Neural cell (in vitro differentiated cells): ENCODE data around the gene KRT82. TPM values are rescaled to one million over a fixed set of nuclear protein-coding genes. Genes with fewer than 3 reads are reported as not detected.

Source experiments
- H2AFZ ChIP-seq: fragments of 200-600, 300-800 bp; sonication (generic), shearing (Covaris generic); 2 replicates; pipeline ENCODE4 v1.6.0; 2014; ENCODE audit warnings: low read depth, mild to moderate bottlenecking, antibody characterized with exemption, low read length, moderate library complexity
- H3F3A ChIP-seq: fragments of 200-600 bp; shearing (Covaris generic); 2 replicates; pipeline ENCODE4 v1.6.1; 2016; ENCODE audit warnings: mild to moderate bottlenecking, moderate library complexity, mixed read lengths, antibody characterized with exemption, low read length; ENCODE audit not compliant: insufficient read depth, poor library complexity, severe bottlenecking
- H3K27ac ChIP-seq: fragments of 200-600, 300-800 bp; sonication (generic), shearing (Covaris generic); 2 replicates; pipeline ENCODE4 v1.5.1; 2014; ENCODE audit warnings: mild to moderate bottlenecking, low read length, moderate library complexity
- H3K27me3 ChIP-seq: fragments of 300-800, 200-600 bp; sonication (generic), shearing (Covaris generic); 2 replicates; pipeline ENCODE4 v1.6.0; 2014; ENCODE audit warnings: mild to moderate bottlenecking, low read depth, low read length, moderate library complexity; ENCODE audit not compliant: insufficient read depth
- H3K36me3 ChIP-seq: fragments of 300-800, 200-600 bp; sonication (generic), shearing (Covaris generic); 2 replicates; pipeline ENCODE4 v1.5.1; 2014; ENCODE audit warnings: mild to moderate bottlenecking, antibody characterized with exemption, low read length, moderate library complexity; ENCODE audit not compliant: insufficient read depth
- H3K4me2 ChIP-seq: fragments of 300-800, 200-600 bp; sonication (generic), shearing (Covaris generic); 2 replicates; pipeline ENCODE4 v1.6.0; 2014; ENCODE audit warnings: mild to moderate bottlenecking, low read length
- H3K4me3 ChIP-seq: fragments of 300-800, 200-600 bp; sonication (generic), shearing (Covaris generic); 2 replicates; pipeline ENCODE4 v1.5.1; 2014; ENCODE audit warnings: mild to moderate bottlenecking, low read length, moderate library complexity
- H3K79me2 ChIP-seq: fragments of 200-600 bp; shearing (Covaris generic); replicated peaks from 2 replicates; pipeline ENCODE4 v1.6.0; 2014; ENCODE audit warnings: mild to moderate bottlenecking, low read length, moderate library complexity; ENCODE audit not compliant: insufficient read depth
- H3K9ac ChIP-seq: fragments of 300-800, 200-600 bp; sonication (generic), shearing (Covaris generic); 2 replicates; pipeline ENCODE4 v1.6.1; 2016; ENCODE audit warnings: mild to moderate bottlenecking, low read length, mixed read lengths
- H3K9me2 ChIP-seq: fragments of 200-600 bp; shearing (Covaris generic); 2 replicates; pipeline ENCODE4 v1.6.1; 2016; ENCODE audit warnings: mild to moderate bottlenecking, low read length, mixed read lengths; ENCODE audit not compliant: insufficient read depth
- H3K9me3 ChIP-seq: fragments of 200-600, 300-800 bp; sonication (generic), shearing (Covaris generic); 2 replicates; pipeline ENCODE4 v1.6.1; 2016; ENCODE audit warnings: mild to moderate bottlenecking, mixed run types, low read length, moderate library complexity, mixed read lengths
- H4K20me1 ChIP-seq: fragments of 200-600 bp; shearing (Covaris generic); 2 replicates; pipeline ENCODE4 v1.6.1; 2016; ENCODE audit warnings: mild to moderate bottlenecking, mixed run types; ENCODE audit not compliant: insufficient read depth
- EP300 ChIP-seq: fragments of 450-650 bp; conservative IDR thresholded peaks from 2 replicates; pipeline ENCODE4 v1.6.1; 2014; ENCODE audit warnings: antibody characterized with exemption, mild to moderate bottlenecking, moderate library complexity; ENCODE audit not compliant: poor library complexity, severe bottlenecking
- EZH2 ChIP-seq: fragments of 200-600, 300-800 bp; shearing (Covaris generic), sonication (generic); IDR thresholded peaks from 2 replicates; pipeline ENCODE4 v1.6.1; 2014; ENCODE audit warnings: antibody characterized with exemption, low read length, borderline replicate concordance, mild to moderate bottlenecking; ENCODE audit not compliant: insufficient read depth, poor library complexity, severe bottlenecking
- MXI1 ChIP-seq: fragments of 450-650 bp; conservative IDR thresholded peaks from 2 replicates; pipeline ENCODE4 v1.6.1; 2014; ENCODE audit warnings: antibody characterized with exemption, mild to moderate bottlenecking; ENCODE audit not compliant: poor library complexity, severe bottlenecking
- POLR2AphosphoS5 ChIP-seq: IDR thresholded peaks from 2 replicates; pipeline ENCODE4 v1.6.1; 2012
- RAD21 ChIP-seq: fragments of 450-650 bp; conservative IDR thresholded peaks from 2 replicates; pipeline ENCODE4 v1.6.1; 2014; ENCODE audit warnings: antibody characterized with exemption, mild to moderate bottlenecking, moderate library complexity
- REST ChIP-seq: IDR thresholded peaks from 2 replicates; pipeline ENCODE4 v1.6.1; 2012; ENCODE audit warnings: borderline replicate concordance
- SMC3 ChIP-seq: fragments of 450-650 bp; conservative IDR thresholded peaks from 2 replicates; pipeline ENCODE4 v1.6.1; 2014; ENCODE audit warnings: antibody characterized with exemption, mild to moderate bottlenecking, moderate library complexity; ENCODE audit not compliant: poor library complexity
- TAF1 ChIP-seq: IDR thresholded peaks from 2 replicates; pipeline ENCODE4 v1.6.1; 2012; ENCODE audit warnings: low read depth
- polyA plus RNA-seq: library from polyadenylated mRNA; depleted of rRNA; stranded (reverse); fragments of >200 nt; gene quantifications from 2 replicates; pipeline ENCODE4 v1.2.3, GENCODE V29; 2014
- TF ChIP-seq, protein P1 (sequence below): fragments of 450-650 bp; IDR thresholded peaks from 2 replicates; pipeline ENCODE4 v1.5.1; 2014; ENCODE audit warnings: antibody characterized with exemption, mild to moderate bottlenecking, moderate library complexity; ENCODE audit not compliant: poor library complexity, severe bottlenecking

Gene KRT82
- polyA plus RNA-seq, 1 donor from 2014 or later, result not detected

DNA sequence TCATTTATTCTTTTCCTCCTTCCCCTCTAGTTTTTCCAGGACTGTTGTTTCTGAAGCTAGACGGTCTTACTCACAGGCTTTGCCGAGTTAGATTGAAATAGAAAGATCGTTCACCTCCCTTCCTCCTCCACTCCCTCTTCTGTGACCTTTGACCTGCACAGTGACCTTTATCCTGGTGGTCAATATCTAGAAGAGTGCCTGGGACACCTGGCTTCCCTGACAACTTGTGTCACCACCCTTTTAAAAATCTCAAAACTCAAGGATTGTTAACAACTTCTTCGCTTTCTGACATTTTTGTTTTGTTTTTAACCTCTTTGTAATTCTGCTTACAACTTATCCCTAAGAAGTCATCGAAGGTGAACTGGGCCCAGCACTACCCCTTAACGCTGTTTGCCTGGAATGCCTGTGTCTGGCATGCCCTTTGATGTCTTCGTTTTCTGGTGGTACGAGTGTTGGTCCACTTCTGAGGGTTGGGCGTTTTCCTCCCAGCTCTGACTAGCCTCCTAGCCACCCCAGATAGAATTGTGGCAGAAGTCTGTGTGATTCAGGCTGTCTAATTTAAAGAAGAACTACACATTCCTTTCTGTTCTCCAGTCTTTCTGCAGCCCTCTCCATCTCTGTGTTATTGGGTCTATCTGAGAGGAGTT lies 30.8 kb upstream of the KRT82 start:
- Histone ChIP-seq H3K4me3 (no peak overlapping the region), H3F3A (no peaks in the 10 kb centered on the region), H3K27ac (no peak overlapping the region), H2AFZ (no peak overlapping the region), H3K79me2 (no peaks in the 10 kb centered on the region), H3K9me3 (no peaks in the 10 kb centered on the region), H3K36me3 (no peaks in the 10 kb centered on the region), H3K9me2 (no peaks in the 10 kb centered on the region), H4K20me1 (no peaks in the 10 kb centered on the region), H3K4me2 (no peak overlapping the region), H3K27me3 (no peaks in the 10 kb centered on the region), H3K9ac (no peak overlapping the region)
- TF ChIP-seq EP300 (no peak), SMC3 (no peak)

DNA sequence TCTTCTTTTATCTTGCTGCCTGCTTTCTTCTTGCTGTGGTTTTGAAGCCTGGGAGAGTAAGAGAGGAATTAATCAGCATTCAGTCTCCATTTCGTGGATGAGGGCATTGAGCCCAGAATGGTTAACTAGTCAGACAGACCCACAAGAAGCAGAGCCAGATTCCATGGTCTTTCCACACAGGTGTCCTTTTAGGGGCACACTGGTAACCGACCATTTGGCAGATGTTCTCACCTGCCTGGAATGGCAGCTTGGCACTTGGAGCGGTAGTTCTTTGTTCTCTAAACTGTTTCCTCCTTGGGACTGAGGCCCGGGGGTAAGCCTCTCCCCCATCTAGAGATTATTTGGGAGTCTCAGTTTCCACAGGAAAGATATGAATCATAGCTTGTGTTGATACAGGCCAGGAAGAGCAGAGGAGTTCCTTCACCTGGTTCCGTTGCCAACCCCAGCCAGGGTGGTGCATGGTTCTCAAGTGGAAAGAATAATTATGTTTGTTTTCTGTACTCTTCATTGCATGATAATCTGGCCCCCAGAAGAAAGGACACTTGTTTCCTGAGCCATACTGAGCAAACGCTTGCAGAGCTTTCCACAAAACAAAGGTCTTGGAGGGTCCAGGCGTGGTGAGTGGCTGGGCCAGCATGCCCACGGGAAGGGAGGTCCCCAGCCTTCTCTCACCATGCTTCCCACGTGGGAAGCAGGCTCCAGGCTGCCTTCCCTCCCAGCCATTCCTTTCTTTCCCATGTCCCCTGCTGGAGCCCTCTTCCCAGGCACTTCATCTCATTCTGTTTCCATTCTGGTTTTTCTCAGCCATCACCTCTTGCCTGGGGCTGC lies 30.1 kb upstream of the KRT82 start:
- Histone ChIP-seq H3K4me2 (no peak overlapping the region), H3K79me2 (no peaks in the 10 kb centered on the region), H4K20me1 (no peaks in the 10 kb centered on the region), H3K9me2 (no peaks in the 10 kb centered on the region), H3K27ac (no peak overlapping the region), H3K4me3 (no peak overlapping the region), H3K27me3 (no peaks in the 10 kb centered on the region), H3K9ac (no peak overlapping the region), H3K9me3 (no peaks in the 10 kb centered on the region), H3K36me3 (no peaks in the 10 kb centered on the region), H3F3A (no peaks in the 10 kb centered on the region), H2AFZ (no peak overlapping the region)
- no peak for TF ChIP-seq EP300
- TF ChIP-seq POLR2AphosphoS5, result no peak
- TF ChIP-seq TAF1, result no peak
- TF ChIP-seq MXI1, result no peak
- no peak for TF ChIP-seq REST
- TF ChIP-seq EZH2, result no peak
- TF ChIP-seq SMC3, result no peak
- TF ChIP-seq RAD21, result no peak
- TF ChIP-seq, protein P1, sequence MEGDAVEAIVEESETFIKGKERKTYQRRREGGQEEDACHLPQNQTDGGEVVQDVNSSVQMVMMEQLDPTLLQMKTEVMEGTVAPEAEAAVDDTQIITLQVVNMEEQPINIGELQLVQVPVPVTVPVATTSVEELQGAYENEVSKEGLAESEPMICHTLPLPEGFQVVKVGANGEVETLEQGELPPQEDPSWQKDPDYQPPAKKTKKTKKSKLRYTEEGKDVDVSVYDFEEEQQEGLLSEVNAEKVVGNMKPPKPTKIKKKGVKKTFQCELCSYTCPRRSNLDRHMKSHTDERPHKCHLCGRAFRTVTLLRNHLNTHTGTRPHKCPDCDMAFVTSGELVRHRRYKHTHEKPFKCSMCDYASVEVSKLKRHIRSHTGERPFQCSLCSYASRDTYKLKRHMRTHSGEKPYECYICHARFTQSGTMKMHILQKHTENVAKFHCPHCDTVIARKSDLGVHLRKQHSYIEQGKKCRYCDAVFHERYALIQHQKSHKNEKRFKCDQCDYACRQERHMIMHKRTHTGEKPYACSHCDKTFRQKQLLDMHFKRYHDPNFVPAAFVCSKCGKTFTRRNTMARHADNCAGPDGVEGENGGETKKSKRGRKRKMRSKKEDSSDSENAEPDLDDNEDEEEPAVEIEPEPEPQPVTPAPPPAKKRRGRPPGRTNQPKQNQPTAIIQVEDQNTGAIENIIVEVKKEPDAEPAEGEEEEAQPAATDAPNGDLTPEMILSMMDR, result no peak
